Measurements from ENCODE around the gene SULT1C3.

GRCh38 chr2:108271691-108272253, 32.0 kb downstream of the SULT1C3 start:
- TF ChIP-seq TAF1 (conservative IDR thresholded peaks at IDR 0.05) (no peak), CTCF (IDR thresholded peaks at IDR 0.05; ENCODE audit: low read depth, low read length, missing input control) (no peak), YY1 (IDR thresholded peaks at IDR 0.05) (no peak), GABPA (IDR thresholded peaks at IDR 0.05 in 1 of 2, conservative IDR thresholded peaks at IDR 0.05 in 1 of 2) (no peak), ATF3 (IDR thresholded peaks at IDR 0.05) (no peak), SP1 (IDR thresholded peaks at IDR 0.05) (no peak), RAD21 (IDR thresholded peaks at IDR 0.05) (no peak), JUND (IDR thresholded peaks at IDR 0.05) (no peak), REST (IDR thresholded peaks at IDR 0.05) (no peak), ZBTB33 (IDR thresholded peaks at IDR 0.05) (no peak), MAX (IDR thresholded peaks at IDR 0.05) (no peak), EGR1 (IDR thresholded peaks at IDR 0.05; ENCODE audit: low read depth in 2 of 2) (no peak), RXRA (IDR thresholded peaks at IDR 0.05) (no peak), NR2F2 (IDR thresholded peaks at IDR 0.05) (no peak)

Data from liver (tissue), 3 donors.